GM18499 (cell line): ENCODE results near the gene TAS1R3.
"Not testable (repeated sequence)": the region's sequence is repeated elsewhere in the genome, so short reads cannot be mapped to it uniquely, and the experiment has no call there.

Source experiments
- ATAC-seq: cut with Tn5 transposase; IDR thresholded peaks from one replicate; pipeline ENCODE4 v1.9.1; 2021; ENCODE audit warnings: moderate number of reproducible peaks; ENCODE audit not compliant: insufficient read depth, unreplicated experiment

TAS1R3 gene

DNA sequence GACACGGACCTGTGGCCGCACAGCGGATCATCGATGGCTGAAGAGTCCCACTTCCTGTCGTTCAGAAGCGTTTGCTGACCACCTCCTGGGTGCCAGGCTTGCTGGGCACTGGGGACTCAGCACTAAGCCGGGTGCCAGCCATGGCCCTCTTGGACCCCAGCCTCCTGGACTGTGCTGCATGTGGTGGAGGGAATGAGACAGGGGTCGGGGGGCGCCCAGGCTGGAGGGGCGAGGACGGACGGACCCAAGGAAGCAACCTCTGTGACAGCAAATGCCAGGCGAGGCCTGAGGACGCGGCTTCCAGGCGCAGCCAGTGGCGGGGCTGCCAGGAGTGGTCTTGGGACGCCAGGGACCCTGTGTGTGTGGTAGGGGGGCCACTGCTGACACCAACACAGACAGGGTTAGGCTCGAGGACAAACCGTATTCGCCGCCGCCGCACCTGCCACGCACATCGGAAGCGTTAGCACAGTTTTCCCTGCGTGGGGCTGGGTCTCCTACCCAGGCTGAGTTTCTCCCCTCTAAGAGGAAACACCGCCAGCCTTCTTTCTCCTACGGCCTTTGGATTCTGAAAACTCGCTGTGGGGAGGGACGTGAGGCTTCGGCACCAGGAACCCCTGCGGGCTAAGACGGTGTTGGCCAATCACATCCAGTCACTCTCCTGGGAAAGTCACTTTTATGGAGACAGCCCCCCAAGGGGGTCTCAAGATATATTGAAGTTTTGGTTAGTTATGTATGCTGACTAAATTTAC lies 30.3 kb downstream of the TAS1R3 start:
- ATAC-seq, result no peak

DNA sequence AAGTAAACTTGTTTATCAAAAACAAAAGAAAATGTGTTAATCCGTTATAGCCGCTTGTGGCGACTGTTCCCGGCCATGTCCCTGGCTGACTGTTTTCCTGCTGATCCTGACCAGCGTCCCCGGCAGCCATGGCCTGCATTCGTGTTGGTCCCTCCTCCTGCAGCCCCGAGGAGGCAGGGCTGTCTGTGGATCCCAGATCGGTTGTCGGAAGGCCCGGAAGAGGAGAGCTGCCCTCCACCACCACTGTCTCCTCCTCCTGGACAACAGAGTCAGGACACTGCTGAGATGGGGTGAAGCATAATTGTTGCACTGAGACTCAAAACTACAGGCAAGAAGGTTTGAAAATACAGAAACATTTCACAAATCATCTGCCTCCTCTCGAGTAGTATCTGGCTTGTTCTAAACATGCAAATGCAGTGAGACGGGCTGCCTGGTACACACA lies 30.9 kb downstream of the TAS1R3 start:
- no peak for ATAC-seq

DNA sequence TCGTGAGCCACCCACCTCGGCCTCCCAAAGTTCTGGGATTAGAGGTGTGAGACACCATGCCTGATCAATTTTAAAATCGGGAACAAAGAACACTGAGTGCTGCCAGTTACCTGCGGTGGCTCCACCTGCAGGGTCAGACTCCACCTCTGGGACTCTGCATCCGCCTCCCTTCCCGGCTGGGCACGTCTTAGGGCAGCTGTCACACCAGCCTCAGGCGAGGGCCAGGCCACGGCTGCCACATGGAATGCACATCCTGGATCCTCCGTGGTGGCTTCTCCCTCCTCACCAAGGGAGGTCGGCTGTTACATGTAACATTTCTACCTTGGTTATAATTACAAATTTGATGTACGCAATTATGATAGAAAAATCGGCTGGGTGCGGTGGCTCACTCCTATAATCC lies 33.2 kb downstream of the TAS1R3 start:
- ATAC-seq, result no peak

DNA sequence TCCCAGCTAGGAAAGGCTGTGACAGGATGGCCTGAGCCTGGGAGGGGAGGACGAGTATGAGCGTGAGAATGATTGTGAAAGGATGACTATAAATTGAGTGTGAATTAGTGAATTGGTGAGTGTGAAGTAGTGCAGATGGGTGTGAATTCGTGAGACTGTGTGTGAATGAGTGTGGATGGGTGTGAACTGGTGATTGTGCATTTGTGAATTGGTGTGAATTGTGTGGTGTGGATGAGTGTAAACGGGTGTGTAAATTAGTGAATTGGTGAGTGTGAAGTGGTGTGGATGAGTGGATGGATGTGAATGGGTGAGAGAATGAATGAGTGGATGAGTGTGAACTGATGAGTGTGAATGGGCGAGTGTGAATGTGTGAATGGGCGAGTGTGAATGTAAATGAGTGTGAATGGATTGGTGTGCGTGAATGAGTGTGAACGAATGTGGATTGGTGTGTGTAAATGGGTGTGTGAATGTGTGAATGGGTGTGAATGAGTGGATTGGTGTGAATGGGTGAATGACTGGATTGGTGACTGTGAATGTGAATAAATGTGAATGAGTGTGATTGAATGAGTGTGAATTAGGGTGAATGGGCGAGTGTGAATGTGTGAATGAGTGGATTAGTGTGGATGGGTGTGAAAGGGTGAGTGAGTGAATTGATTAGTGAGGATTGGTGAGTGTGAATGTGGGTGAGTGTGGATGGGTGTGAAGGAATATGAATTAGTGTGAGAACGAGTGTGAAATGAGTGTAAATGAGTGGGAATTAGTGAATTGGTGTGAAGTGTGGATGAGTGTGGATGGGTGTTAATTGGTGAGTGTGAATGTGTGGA lies 35.0 kb downstream of the TAS1R3 start:
- no peak for ATAC-seq

DNA sequence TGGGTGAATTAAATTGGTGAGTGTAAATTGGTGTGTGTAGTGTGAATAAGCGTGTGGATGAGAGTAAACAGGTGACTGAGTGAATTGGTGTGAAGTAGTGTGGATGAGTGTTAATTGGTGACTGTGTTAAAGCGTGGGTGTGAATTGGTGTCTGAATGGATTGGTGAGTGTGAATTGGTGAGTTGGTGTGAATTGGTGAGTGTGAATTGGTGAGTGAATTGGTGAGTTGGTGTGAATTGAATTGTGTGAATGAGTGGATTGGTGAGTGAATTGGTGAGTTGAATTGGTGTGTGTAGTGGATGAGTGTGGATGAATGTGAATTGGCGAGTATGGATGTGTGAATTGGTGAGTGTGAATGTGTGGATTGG lies 35.6 kb downstream of the TAS1R3 start:
- no peak for ATAC-seq

DNA sequence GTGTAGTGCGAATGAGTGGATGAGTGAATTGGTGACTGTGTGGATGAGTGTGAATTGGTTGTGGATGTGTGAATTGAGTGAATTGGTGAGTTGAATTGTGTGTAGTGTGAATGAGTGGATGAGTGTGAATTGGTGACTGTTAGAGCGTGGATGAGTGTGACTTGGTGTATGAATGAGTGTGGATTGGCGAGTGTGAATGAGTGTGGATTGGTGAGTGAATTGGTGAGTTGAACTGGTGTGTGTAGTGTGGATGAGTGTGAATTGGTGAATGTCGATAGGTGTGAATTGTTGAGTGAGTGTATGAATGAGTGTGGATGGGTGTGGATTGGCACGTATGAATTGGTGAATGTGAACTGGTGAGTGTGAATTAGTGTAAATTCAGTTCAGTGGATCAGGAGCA lies 36.2 kb downstream of the TAS1R3 start:
- ATAC-seq, result no peak

DNA sequence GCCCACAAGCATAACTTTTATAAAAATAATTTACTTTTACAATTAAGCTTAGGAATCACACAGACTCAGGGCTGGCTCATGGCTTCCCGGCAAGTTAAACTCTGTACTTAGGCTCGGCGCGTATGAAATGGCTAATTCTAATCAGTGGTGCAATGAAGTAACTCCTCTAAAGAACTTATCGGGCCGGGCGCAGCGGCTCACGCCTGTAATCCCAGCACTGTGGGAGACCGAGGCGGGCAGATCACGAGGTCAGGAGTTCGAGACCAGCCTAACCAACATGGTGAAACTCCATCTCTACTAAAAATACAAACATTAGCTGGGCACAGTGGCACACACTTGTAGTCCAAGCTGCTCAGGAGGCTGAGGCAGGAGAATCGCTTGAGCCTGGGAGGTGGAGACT lies 39.0 kb downstream of the TAS1R3 start:
- not testable (repeated sequence) for ATAC-seq

DNA sequence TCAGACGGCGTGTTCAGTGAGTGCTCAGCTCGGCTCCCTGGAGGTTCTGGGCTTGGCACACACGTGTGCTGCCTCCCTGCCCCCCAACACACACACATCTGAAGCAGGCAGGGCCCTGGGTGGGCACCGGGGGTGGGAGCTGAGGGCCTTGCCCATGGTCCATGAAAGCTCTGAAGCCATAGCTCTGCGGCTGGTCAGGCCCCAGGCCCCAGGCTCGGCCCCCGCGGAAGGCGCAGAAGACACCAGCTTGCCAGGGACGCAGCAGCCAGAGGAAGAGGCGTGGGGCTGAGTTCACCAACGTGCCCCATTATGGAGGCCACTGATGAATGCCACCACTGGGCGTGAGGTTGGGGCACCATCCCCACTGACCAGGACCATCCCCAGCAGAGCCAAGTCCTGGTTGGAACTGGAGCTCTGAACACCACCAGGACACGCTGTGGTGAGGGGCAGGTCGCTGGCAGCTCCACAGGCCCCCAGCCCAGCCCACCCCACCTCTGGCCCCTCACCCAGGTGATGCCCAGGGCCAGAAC lies 39.8 kb downstream of the TAS1R3 start:
- no peak for ATAC-seq

DNA sequence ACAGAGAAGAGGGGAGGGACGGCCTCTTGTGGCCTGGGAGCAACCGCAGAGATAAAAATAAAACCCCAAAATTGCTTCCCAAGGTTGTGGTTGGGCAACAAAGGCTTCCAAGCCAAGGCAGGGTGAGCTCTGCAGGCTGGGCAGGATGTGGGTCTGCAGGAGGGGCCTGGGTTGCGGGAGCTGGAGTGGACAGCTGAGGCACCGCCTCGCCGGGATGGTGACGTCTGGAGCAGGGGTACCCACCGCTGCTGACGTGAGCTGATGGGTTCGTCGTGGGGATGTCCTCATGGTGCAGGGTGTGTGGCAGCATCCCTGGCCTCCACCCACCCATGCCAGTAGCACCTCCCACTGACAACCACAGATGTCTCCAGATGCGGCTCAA lies 40.3 kb downstream of the TAS1R3 start:
- no peak for ATAC-seq

DNA sequence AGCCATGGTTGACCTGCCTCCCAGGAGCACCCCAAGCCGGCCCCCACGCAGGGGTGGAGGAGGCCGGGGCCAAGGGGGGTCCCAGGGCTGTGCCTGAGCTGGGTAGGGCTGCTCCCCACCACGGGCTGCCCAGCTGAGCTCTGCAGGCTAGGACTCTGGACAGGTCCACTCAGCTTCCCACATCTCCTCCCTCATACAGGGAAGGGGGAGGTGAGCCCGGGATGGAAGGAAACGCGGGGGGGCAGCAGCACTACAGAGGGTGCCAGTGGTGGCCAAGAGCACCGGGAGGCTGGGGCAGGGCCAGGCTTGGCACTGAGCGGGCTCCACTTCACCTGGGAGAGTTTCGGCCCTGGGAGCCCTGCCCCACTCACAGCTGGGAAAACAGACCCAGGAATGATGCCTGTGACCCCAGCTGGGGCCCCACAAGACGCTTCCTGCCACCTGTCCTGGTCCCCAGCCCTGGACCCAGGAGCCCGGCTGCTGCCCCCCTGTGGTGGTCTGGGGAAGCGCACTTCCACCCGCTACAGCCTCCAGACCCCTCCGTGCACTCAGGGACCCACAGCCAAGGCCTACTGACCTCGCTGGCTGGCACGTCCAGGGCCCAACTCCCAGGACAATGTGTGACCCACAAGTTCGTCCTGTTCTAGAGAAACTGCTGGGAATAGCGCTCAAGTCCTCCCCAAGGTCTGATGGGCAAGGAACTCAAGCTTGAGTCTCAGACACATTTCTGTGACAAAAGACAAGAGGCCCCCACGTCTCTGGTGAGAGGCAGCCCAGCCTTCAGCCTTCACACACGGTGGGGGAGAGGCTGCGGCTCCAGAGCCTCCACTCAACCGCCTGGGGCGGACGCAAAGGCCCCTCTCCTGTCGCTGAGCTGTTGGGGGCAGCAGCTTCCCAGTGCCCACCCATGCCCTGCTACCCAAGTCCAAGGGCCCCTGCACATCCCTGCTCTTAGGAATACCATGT lies 40.9 kb downstream of the TAS1R3 start:
- no peak for ATAC-seq

DNA sequence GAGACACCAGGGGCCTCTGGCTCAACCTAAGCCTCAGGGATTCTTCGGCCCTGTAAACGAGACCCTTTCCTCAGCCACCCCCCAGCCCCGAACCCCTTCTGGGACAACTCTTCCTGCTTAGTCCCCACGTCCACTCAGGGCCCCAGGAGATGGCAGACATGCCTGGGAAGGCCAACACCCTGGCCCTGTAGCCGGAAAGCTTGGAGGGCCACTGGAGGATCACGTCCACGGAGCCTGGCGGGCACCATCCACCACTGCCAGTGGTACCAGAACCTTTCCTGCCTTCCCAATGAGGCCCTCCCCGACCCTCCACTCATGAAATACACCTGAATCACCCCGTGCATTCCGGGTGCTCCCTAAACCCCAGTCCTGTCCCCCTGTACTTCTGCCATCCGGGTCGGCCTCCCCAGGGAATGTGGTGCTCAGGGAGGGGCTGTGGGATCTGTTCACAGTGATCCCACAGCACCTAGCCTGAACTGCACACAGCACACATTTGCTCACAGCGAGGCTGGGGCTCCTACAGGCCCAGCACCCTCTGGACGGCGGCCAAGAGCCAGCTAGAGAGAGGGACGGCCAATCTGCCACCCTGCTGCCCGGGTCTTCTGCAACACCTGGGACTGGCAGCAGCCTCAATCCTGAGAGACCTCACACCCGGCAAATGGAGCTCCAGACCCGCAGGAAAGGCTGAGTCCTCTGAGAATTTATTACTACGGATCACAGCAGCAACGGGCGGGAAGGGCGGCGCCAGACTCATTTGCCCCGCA lies 42.2 kb downstream of the TAS1R3 start:
- no peak for ATAC-seq

DNA sequence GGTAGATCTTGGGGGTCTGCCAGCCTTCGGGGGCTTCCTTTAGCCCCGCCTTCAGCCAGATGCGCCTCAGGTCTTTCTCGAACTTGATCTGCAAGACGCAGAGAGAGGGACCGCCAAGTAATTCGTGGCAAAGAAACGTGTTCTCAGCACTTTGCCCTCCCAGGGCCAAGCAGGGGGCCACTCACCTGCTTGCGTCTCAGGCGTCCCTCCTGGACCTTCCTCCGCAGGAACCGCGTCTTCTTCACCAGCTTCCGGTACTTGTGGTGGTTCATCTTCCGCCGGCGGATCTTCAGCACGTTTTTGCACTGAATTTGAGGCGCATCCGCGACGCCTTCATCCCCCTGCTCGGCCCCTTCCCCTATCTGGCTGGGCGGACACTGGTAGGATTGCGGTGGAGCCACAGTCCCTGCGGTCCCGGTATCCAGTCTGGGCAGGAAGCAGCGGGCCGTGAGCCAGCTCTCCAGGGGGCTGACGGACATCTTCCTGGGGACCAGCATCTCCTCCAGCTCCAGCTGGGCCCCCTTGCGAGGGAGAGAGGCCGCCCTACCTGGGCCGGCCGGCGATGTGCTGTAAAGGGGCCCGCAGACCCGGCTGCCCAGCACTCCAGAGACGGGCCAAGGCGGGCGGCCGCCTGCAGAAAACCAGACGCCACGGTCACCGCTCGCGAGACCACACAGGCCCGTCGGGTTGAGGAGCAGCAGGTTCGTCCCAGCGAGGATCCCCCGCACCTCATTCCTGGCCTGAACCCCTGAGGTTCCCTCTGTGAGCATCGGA lies 42.9 kb downstream of the TAS1R3 start:
- no peak for ATAC-seq

DNA sequence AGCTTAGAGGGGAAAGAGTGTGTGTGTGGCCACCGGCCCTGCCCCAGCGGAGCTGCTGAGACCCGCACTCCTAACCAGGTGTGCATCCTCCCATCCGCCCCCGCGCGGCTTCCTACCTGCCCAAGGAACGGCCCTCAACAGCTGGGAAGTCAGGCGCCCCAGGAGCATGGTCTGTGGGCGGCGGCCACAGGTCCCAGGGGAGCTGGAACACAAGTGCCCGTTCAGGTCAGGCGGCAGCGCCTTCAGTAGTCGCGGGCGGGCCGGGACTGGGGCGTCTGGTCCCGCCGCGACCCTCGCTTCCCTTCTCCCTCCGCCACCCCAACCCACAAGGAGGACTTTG lies 43.5 kb downstream of the TAS1R3 start:
- no peak for ATAC-seq

DNA sequence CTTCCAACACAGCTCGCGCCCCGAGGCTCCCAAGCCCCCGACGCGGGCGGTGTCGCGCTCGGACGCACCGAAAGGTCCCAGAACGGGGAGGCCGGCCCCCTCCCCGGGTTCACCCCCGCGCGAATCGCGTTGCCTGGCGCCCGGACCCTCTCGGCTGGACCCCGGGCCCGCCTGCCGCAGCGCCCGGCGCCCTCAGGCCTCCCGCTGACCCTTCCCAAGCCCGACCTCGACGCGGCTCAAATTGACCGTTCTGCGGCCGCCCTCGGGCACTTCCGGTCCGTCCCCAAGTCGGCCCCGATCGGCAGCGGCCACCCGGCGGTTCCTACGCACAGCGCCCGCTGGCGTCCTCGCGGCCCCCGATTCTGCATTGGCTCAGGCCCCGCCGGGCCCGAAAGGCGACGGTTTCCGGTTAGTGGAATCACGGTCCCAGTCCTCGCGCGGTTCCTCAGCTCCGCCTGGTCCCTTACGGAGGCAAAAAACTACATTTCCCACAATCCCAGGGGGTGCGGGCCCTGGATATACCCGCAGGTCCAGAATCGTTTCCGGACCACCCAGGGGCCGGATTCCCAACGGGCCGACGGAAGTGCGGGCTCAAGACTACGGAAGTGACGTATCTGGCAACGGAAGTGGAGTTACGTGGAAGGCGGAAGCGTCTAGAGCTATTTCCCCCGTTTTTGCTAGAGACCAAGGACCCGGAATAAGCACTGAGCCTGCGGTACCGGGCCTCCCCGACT lies 44.0 kb downstream of the TAS1R3 start, which contains the start of gene AURKAIP1:
AURKAIP1 (minus strand) TSS at position 279 of the 734 bp plus-strand sequence. CDS start 451 bp downstream, outside the sequence.
- peak; percentile 76 for ATAC-seq

DNA sequence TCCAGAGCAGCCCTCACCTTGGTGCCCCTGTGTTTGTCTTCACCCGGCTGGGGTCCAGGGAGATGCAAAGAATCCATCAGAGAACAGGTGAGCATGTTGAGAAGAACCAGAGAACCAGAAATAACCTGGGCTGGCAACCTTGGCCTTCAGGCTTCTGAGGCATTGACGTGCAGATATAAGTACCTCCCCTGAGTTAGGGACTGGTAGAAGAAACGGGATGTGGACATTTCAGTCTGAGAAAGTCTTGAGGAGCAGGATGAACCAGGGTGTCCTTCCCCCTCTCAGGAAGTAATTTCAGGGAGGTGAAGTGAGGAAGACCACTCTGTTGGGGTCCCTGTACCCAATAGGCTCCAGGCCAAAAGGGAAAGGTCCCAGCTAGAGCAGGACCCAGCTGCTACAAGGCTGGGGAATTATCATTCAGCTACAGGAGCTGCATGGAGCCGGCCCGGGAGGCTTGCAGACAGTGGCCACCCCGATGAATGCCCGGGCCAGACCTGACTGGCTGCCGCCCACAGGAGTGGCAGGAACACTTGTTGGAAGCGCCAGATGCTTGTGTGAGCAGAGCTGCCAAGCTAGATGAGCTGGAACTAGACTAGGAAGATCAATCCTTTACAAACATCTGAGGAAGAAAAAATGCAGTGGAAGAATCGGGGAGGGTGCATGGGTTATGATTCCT lies 45.6 kb downstream of the TAS1R3 start:
- no peak for ATAC-seq

DNA sequence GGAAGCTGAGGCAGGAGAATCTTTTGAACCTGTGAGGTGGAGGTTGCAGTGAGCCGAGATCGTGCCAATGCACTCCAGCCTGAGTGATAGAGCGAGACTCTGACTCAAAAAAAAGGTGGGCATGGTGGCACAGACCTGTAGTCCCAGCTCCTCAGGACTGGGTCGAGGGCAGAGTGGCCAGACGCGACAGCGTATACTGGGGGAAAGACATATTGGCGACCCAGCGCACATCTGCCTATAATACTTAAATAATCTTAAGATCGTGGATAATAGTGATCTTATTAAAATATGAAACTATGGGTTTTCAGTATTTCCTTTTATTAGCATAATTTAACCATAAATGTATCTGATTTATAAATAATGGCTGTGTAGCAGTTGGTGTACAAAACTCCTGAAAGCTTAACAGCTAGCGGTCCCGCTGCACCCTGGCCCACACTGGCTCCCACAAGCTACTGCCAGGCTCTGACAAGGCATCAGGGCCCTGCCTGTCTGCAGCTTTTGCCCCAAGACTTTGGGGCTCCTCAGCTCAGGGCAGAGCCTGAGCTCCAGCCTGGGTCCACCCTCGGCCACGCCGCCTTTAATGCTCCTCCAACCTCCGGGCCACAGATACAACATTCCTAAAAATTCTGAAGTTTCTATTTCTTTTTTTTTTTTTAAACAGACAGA lies 46.6 kb downstream of the TAS1R3 start:
- ATAC-seq, result no peak

DNA sequence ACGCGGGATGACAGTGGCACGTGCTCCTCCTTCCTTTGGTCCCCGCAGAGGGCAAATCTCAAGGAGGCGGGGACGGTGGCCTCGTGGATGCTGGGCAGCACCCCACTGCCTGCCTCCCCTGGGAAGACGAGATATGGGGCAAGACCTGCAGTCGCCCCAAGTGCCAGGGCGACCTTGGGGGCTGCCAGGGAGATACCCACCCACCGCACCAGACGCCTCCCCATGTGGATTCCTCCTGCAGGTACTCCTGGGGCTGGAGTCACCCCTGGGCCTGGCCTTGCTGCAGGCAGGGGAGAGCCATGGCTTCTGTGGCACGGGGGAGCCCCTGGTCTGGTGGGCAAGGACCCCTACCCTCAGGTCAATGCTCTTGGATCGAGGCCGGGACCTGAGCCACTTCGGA lies 49.8 kb downstream of the TAS1R3 start:
- ATAC-seq, result no peak
